GM20431 (cell line): ENCODE results near the gene FBXO41.

Source experiments
- in situ Hi-C: fragments of 300-500 bp; cut with MseI, MboI; formaldehyde crosslinking; loops from one replicate; pipeline ENCODE4 v1.15.0; 2020; ENCODE audit warnings: low sequenced_read_pairs; ENCODE audit not compliant: unreplicated experiment

FBXO41 gene, protein sequence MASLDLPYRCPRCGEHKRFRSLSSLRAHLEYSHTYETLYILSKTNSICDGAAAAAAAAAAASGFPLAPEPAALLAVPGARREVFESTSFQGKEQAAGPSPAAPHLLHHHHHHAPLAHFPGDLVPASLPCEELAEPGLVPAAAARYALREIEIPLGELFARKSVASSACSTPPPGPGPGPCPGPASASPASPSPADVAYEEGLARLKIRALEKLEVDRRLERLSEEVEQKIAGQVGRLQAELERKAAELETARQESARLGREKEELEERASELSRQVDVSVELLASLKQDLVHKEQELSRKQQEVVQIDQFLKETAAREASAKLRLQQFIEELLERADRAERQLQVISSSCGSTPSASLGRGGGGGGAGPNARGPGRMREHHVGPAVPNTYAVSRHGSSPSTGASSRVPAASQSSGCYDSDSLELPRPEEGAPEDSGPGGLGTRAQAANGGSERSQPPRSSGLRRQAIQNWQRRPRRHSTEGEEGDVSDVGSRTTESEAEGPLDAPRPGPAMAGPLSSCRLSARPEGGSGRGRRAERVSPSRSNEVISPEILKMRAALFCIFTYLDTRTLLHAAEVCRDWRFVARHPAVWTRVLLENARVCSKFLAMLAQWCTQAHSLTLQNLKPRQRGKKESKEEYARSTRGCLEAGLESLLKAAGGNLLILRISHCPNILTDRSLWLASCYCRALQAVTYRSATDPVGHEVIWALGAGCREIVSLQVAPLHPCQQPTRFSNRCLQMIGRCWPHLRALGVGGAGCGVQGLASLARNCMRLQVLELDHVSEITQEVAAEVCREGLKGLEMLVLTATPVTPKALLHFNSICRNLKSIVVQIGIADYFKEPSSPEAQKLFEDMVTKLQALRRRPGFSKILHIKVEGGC

DNA sequence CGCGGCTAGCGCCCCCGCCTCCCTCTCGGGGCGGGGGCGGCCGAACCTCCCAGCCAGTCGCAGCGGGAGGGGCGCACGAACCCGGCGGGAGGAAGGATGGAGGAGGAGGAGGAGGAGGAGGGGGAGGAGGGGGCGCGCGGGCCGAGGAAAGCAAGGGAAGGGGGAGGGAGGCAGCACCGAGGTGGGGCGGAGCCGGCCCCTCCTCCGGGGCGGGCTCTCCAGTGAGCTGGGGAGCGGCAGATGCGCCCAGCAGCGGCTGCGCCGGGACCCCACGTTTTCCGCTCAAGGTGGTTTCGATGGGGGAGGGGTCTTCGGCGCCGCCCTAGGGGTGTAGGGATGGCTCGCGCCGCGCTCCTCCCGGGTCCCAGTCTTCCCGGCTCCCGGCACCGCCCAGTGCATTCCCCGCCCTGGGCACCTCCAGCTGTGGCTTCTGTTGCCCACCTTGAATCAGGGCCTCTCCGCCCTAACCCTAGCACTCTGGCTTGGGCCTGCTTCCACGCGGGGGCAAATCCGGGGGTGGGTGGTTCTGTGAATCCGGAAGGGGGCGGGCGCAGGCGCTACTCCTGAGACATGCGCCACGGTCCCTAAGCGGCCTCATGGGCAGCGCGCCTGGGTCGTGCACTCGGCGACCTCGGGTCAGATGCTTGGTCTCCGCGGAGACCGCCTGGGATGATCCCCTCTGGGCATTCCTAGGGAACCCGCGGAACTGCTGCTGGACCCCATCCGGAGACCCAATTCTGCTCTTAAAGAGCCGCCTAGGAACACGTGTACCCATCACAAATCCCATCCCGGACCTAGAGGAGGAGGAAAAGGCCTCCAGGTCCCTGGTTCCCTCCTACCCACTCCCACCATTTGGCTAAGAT, at the start of gene FBXO41:
FBXO41 (minus strand) TSS at position 183 of the 863 bp plus-strand sequence. CDS start 14,848 bp downstream, outside the sequence.
- in situ Hi-C loops: no loop called here

DNA sequence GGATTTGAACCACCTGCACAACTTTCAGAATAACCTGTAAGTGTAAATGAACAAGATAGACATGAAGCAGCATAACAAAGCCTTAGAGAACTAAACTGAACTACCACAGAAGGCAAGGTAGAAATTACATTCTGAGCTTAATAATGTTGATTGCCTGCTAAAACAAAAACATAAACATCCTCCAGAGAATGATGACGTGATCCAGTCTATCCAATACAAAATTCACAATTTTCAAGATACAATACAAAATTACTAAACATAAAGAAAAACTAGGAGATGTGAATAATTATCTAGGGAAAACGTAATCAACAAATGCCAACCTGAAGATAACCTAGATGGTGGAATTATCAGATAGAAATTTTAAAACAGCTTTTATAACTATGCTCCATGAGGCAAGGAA, 49.8 kb upstream of the FBXO41 start:
- in situ Hi-C loops: no loop called here

DNA sequence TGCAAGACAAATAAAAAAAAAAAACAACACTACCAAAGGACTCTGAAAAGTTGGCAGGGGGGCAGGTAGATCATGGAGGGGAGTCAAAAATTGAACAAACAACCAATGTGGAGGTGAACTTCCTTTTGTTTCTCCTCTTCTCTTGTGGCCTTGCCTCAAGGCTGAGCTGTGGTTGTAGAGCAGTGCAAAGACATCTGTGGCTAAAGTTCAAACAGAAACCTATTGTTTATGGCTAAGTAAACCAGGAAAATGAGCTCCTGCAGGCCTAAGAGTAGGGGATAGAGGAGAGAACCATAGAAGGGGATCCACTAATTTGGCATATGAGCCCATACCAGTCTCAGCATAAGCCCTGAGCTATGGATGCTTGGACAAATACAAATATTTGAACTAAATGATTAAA, 49.3 kb upstream of the FBXO41 start:
- in situ Hi-C loops: no loop called here

DNA sequence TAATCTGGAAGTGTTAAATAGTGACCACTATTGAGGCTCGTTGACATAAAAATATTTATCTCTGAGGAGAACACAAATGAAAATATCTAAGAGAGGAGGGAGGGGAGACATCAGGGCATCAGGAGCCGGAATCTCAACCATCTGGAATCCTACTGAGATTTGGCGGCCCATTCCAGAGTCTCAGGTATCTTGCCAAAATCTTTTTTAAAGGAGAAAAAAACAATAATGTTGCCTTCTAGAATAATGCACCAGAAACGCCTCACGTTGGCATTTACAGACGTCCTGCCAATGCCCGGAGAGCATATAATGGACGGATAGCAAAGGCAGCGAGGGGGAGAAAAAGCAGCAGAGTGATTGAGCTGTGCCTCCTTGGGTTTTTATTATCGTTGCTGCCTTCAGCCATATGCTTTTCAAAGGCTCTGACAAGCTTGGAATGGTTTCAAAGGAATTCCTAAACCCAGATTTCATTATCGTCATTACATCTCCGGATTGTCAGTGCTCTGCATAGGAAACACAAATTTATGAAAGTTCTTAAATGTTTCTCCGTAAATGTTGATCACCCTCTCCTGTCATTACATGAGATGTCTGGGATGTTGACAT, 39.9 kb upstream of the FBXO41 start:
- in situ Hi-C loops: no loop called here

DNA sequence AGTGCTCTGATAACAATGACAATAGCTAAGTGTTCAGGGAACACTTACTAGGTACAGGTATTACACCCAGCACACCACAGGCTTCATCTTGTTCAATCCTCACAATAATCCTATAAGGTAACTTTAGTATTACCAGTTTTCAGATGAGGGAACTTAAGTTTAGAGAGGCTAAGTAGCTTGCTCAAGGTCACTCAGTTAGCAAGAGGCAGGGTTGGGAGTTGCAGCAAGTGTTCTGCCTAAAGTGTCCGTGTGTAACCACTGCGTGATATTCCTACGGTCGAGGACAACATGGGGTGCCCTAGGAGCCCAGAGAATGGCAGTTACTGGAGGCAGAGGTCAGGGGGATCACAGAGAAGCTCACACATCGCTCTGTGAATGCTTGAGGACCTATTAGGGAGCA, 39.3 kb upstream of the FBXO41 start:
- in situ Hi-C loops: no loop called here

DNA sequence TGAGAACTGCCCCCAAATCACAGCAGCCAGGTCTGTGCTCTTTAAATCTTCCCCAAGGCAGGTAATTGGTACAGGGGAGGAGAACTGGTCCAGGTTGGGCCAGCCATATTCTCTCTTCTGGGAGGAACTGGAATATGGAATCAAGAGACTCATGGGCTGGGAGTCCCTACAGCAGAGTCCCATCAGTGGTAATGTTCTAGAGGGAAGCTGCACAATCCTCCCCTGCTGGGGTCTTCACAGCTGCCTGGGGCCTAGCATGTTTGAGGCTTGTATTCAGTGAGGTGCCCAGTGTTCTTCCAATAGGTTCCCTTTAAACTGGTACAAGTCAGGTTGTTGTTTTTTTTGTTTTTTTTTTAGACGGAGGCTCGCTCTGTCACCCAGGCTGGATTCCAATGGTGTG, 30.2 kb upstream of the FBXO41 start:
- in situ Hi-C loops: no loop called here

DNA sequence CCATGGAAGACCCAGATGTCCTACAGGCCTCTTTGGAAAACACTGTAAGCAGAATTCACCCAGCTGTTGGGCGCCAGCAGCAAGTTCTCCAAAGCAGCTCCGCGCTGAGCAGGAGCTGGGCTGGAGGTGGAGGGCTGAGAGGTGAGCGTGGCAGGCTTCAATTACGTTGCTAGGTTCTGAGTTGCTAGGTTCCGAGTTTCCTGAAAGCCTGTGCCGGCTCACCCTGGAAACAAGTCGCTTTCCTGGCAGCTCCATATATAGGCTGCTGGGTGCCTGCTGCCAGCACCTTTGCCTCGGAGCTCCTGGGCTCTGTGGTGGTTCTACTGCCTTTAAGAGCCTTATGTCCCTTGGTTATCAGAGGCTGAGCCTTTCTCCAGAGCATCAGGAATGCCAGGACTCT, 23.4 kb upstream of the FBXO41 start:
- in situ Hi-C loops: no loop called here

DNA sequence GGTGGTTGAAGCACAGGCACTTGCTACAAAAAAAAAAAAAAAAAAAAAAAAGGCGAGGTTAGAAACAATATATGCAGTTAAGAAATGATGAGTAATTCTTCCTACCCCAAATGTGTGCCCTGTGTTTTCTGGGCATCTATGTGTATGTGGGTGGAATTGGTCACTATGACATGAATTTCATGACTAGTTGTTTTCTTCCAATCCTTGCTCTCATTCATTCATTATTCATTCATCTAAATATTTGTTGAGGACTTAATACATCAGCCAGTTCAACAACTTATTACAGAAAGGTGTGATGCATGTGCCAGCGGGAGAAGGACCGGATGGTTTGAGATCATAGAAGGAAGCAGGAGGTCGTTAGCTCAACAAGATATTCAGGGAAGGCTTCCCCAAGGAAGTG, 17.4 kb upstream of the FBXO41 start:
- in situ Hi-C loops: no loop called here

DNA sequence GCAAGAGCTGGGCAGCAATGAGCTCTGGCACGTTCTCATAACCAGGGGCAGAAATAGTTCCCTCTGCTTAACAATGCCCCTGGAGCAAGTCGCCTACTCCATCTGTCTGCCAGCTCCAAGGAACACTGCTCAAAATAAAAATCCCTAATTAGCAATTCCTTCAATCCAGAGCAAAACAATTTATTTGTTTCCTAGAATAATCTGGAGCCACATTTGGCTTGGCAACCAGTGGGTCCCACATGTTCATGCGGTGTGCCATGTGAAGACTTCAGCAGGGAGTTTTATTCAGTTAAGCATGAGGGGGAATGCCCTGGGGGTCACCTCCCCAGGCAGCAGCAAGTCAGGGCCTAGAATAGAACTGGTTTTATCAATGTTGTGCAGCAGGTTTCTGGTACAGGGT, 16.6 kb upstream of the FBXO41 start:
- in situ Hi-C loops: no loop called here

DNA sequence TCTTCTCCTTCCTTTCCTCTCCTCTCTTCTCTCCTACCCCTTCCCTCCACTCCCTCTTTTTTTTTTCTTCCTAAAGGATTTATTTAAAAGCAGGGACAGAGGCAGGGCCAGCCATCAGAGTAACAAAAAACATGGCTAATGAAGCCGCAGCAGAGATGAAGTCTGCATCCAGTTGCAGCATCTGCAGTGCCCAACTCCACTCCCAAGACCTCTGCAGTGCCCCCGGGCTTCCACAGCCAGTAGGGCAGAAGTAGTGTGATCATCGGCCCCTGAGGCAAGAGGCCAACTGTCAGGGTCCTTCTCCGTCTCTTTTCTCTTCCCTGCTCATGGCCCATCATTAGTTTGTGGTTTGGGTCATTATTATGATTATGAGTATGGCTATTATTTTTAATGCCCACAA, 13.3 kb upstream of the FBXO41 start:
- in situ Hi-C loops: no loop called here

DNA sequence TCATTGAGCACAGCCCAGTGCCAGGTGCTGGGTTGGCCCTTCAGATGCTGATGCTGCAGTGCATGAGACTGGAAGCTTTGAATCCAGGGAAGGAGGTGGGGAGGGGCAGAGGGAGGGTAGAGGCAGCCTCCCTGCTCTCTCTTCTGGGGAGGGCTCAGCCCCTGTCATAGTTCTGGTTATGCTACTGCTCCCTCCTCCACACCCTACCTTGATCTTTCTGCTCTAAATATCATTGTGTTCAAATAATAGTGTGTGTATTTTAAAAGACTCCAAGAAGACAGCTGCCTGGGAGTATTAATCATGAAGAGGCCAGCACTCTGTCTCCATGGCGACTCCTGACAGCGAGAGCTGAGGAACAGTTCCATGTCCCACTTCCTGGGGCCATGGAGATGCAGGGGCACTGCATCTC, 12.9 kb upstream of the FBXO41 start:
- in situ Hi-C loops: no loop called here

DNA sequence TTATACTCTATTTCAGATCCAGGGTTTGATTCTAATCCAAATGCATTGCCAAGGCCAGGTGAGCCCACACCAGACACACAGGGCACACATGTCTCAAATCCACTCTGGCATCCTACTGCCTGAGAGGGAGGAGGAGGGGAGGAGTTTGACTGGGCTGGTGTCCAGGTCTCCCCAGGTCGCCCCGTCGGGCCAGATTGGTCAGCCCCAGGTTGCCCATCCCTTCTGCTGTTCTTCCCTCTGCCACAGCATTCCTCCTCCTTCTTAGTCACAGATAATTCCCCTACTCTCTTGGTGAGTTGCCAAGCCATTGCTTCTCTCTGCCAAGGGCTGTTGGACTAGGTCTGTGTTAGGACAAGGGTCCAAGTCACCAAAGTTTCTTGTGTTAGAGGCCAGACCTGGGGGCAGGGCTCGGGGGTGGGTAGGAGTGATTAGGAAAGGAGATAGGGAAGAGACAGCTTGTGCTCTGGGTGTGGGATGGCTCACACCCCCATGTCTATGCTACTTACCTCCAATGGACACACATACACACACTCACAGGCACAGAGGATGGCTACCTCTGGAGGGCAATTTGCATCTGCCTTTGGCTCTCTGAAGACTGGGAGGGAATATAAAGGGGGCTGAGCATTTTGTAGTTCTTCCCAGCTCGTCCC, 11.6 kb upstream of the FBXO41 start:
- in situ Hi-C loops: no loop called here

DNA sequence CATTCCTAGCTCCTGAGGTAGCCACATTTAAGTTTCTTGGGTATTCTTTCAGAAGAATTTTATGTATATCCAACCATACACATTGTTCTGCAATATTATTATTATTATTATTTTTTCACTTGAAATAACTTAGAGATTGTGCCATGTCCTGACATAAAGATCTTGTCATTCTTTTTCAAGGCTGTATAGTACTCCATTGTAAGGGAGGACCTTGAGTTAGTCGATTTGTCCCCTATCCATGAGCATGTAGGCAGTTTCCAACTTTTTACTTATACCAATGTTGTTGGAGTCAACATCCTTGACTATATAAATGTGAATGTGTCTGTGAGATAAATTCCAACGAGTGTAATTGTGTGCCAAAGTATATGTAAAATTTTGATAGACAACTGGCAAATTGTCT, 10.0 kb upstream of the FBXO41 start:
- in situ Hi-C loops: no loop called here

DNA sequence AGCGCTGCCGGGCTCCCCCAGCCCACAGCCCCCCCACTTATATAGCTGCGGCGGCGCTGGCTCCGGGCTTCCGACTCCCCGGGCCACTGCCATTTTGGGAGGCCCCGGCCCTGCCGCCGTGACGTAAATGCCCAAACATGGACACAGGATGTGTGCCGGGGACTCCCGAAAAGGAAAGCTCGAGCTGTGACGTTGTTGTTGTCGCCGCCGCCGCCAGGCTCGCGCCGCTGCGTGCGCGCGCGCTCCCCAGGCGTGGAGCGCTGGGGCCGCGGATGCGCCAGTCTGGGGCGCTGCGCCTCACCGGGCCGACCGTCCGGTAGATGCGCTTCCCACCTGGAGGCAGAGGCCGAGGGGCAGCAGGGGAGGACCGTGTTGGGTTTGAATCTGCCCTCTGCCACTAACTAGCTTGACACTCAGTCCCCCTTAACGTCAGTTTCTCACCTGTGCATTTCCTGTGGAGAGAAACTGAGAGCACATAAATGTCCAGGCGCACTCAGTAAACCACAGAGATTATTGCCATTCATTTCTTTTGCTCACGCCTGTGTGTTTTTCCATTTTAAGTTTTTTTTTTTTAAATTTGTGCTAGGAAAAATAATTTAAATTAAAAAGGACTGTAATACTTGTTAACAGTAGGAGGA, 9.4 kb upstream of the FBXO41 start, which contains the start of gene EGR4:
EGR4 (minus strand) TSS at position 15 of the 638 bp plus-strand sequence. CDS start 231 bp downstream, outside the sequence.
- in situ Hi-C loops: no loop called here

DNA sequence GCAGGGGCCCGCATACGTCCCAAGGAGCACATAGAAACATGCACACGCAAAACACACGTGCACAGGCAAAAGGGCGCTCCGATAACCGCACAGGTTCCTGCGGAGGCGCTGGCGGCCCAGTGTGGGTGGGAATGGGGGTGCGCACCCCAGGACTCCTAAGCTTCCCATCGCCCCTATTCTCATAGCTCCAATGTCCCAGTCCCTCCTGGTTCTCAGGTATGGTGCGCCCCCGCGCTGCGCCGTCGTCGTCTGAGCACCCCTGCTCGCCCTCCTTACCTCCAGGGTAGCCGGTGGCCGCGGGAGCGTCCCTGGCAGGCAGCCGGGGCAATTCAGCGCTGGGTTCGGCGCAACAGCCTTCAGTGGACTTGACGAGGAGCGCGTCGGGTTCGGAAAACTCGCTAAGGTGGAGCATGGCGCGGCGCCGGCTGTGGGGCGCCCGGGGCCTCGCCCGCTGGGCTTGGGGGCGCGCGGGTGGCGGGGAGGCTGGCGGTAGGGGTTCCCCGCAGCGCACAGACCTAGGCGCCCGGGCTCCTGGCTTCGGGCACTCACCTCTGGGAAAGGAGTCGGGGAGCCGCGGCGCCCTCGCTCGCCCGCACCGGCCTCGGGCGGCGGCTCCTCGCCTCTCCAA, 8.7 kb upstream of the FBXO41 start:
- in situ Hi-C loops: no loop called here

DNA sequence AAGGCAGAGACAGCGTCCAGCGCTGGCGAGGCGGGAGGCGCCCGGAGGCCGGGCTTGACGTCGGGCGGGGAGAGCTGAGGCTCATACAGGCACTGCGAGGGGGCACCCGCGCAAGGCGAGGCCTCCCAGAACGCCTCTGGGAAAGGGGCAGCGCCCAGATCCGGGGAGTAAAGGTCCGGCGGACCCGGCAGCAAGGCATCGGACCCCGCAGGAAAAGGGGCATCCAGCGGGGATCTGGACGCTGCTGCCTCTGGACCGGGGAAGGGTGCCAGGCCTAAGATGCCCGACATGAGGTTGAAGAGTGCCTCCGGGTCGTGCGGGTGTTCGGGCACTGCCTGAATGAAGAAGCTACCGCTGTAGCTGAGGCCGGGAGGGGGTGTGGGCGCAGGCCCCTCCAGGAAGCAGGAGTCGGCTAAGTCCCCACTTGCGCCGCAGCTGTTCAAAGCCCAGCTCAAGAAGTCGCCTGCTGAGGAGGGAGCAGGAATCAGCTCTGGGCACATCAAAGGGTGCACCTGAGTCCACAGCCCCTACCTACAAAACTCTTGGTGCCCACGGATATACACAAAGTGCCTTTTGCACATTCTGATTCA, 8.1 kb upstream of the FBXO41 start:
- in situ Hi-C loops: no loop called here

DNA sequence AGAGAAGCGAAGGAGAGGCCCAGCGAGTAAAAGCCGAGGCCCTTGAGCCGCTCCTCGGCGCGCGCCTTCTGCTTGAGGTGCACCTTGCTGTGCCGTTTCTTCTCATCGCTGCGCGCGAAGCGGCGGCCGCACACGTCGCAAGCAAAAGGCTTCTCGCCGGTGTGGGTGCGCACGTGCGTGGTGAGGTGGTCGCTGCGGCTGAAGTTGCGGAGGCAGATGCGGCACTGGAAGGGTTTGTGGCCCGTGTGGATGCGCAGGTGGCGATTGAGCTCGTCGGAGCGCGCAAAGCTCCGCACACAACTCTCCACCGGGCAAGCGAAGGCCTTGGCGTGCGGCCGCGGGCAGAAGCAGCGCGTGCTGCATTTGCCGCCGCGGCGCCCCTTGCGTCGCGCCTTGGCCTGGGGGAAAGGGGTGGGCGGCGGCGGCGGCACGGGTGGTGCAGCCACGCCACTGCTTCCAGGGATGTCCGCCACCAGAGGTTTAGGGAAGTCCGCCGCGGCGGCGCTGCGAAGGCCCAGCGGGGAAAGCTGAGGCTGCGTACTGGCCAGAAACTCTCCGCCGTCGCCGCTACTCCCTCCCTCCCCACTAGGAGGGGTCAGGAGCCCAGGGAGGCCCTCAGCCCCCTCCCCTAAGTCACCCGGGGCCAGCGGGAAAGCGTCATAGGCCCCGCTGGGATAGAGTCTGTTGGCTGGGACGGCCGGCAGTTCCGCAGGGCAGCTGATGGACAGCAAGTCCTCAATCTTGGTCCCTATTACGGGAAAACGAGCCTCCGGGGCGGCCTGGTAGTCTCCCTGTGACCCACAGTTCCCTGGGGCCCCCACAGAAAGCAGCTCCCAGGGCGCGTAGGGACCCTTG, 7.4 kb upstream of the FBXO41 start:
- in situ Hi-C loops: no loop called here
